PC-3 (cell line): Measurements from ENCODE around the gene TGFB3. TPM values are rescaled to one million over a fixed set of nuclear protein-coding genes. Genes with fewer than 3 reads are reported as not detected.

ENCODE experiments used
- ATAC-seq: fragments of 200-7000 bp; cut with Tn5 transposase; 2 replicates; pipeline ENCODE4 v1.9.1; 2020; ENCODE audit warnings: mild to moderate bottlenecking, moderate library complexity
- BruUV-seq: library from RNA; stranded (reverse); fragments of 400-500 nt; replicated peaks from 2 replicates; lab custom pipeline; 2021; lab: Mats Ljungman, UMichigan
- CTCF ChIA-PET: fragments of 300-600 bp; sonication (Branson Sonifier 250); formaldehyde crosslinking; loops from one replicate; lab custom pipeline; 2022; ENCODE audit warnings: antibody characterized with exemption; lab: Charles Lee
- POLR2A ChIA-PET: fragments of 300-600 bp; sonication (Branson Sonifier 250); formaldehyde crosslinking; loops from one replicate; lab custom pipeline; 2022; ENCODE audit warnings: antibody characterized with exemption; ENCODE audit not compliant: unreplicated experiment; lab: Charles Lee
- DNase-seq: peaks from one replicate; pipeline ENCODE4 v3.0.0-alpha.2; 2015
- H2AFZ ChIP-seq: fragments of 300-600 bp; sonication (generic); 2 replicates; pipeline ENCODE4 v1.6.0; 2016; ENCODE audit warnings: antibody characterized with exemption, low read length
- H3F3A ChIP-seq: fragments of 300-600 bp; sonication (generic); one replicate; pipeline ENCODE4 v1.6.0; 2017; ENCODE audit warnings: antibody characterized with exemption, low read length, control low read depth, mild to moderate bottlenecking; ENCODE audit not compliant: unreplicated experiment
- H3K27ac ChIP-seq: fragments of 300-600 bp; sonication (generic); 2 replicates; pipeline ENCODE4 v1.5.1; 2016; ENCODE audit warnings: mild to moderate bottlenecking, low read length
- H3K27me3 ChIP-seq: fragments of 300-600 bp; sonication (generic); 2 replicates; pipeline ENCODE4 v1.6.1; 2016; ENCODE audit warnings: low read length, mixed read lengths
- H3K36me3 ChIP-seq: fragments of 300-600 bp; sonication (generic); 2 replicates; pipeline ENCODE4 v1.6.1; 2016; ENCODE audit warnings: low read depth, mixed run types, low read length, mixed read lengths
- H3K4me1 ChIP-seq: fragments of 300-600 bp; sonication (generic); 2 replicates; pipeline ENCODE4 v1.5.1; 2016; ENCODE audit warnings: low read length; ENCODE audit not compliant: insufficient read depth
- H3K4me2 ChIP-seq: fragments of 300-600 bp; sonication (generic); 2 replicates; pipeline ENCODE4 v1.6.0; 2016; ENCODE audit warnings: low read length
- H3K4me3 ChIP-seq: fragments of 300-600 bp; sonication (generic); 2 replicates; pipeline ENCODE4 v1.5.1; 2016; ENCODE audit warnings: mild to moderate bottlenecking, low read length, mixed read lengths
- H3K79me2 ChIP-seq: fragments of 300-600 bp; sonication (generic); 2 replicates; pipeline ENCODE4 v1.6.1; 2017; ENCODE audit warnings: low read length, mixed read lengths
- H3K9ac ChIP-seq: fragments of 300-600 bp; sonication (generic); 2 replicates; pipeline ENCODE4 v1.6.0; 2016; ENCODE audit warnings: mild to moderate bottlenecking, low read length
- H3K9me2 ChIP-seq: fragments of 300-600 bp; sonication (generic); replicated peaks from 2 replicates; pipeline ENCODE4 v1.6.1; 2016; ENCODE audit warnings: mixed run types, low read length, mixed read lengths
- H3K9me3 ChIP-seq: fragments of 300-600 bp; sonication (generic); 2 replicates; pipeline ENCODE4 v1.6.1; 2016; ENCODE audit warnings: low read length, mixed read lengths
- H4K20me1 ChIP-seq: fragments of 300-600 bp; sonication (generic); 2 replicates; pipeline ENCODE4 v1.6.1; 2016; ENCODE audit warnings: low read length, mixed read lengths
- EZH2 ChIP-seq: fragments of 300-600 bp; sonication (generic); IDR thresholded peaks from one replicate; pipeline ENCODE4 v1.6.1; 2017; ENCODE audit warnings: antibody characterized with exemption, mild to moderate bottlenecking, low read length; ENCODE audit not compliant: unreplicated experiment
- EZH2phosphoT487 ChIP-seq: fragments of 300-600 bp; sonication (generic); IDR thresholded peaks from 2 replicates; pipeline ENCODE4 v1.6.1; 2018; ENCODE audit warnings: mild to moderate bottlenecking, antibody characterized with exemption, low read length, borderline replicate concordance
- intact Hi-C: fragments of 100-400 bp; cut with micrococcal nuclease; formaldehyde crosslinking; loops from 2 replicates; pipeline ENCODE4 v1.9.0; 2023
- total RNA-seq: library from RNA; depleted of rRNA; stranded (reverse); fragments of >200 nt; gene quantifications from 2 replicates; pipeline ENCODE4 v1.2.3, GENCODE V29; 2014
- TF ChIP-seq, protein P1 (sequence below): fragments of 300-600 bp; sonication (generic); conservative IDR thresholded peaks from 2 replicates; pipeline ENCODE4 v1.5.1; 2017; ENCODE audit warnings: antibody characterized with exemption, low read depth, mild to moderate bottlenecking, low read length

The TGFB3 gene
- total RNA-seq, 1 experiment from 2014 or later, result 10.2 TPM

DNA sequence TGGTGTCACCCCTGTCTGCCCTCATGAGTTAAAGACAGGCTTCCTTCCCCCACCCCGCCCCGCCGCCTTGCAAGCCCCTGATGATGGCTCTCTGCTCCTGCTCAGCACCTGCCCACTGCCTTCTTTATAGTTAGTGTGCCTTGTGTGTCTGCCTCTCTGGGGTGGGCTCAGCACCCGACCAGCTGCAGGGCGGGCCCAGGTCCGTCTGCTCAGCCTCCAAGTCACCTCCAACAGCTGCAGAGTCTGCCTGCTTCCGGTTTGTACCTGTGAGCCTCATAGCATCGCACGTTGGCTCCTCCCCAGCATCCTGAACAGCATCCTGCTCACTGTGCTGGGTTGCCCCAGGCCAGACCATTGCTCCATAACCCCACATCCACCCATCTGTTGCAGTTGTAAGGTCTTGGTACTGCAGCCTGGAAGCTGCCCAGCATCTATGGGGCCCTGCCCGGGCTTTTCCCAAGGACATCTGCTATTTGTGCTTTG, 3.5 kb downstream of the TGFB3 start:
- ATAC-seq (no peak), DNase-seq (no peak)
- intact Hi-C loops, result no loop called here
- no peak overlapping the region for H3K9ac ChIP-seq
- TF ChIP-seq EZH2phosphoT487, result no peak
- H3K9me2 ChIP-seq, result no peaks in the 10 kb centered on the region
- POLR2A ChIA-PET, result no interaction called here
- peaks cover 29% of the 10 kb centered on the region for H3K4me1 ChIP-seq
- no peaks in the 10 kb centered on the region for H3F3A ChIP-seq
- H2AFZ ChIP-seq, result no peak overlapping the region
- H3K4me3 ChIP-seq, result no peak overlapping the region
- peaks cover 17% of the 10 kb centered on the region; the same call in 1 of the 2 replicates for H3K79me2 ChIP-seq
- H4K20me1 ChIP-seq, result no peaks in the 10 kb centered on the region
- no TSS peak for BruUV-seq
- H3K36me3 ChIP-seq, result no peaks in the 10 kb centered on the region
- H3K27ac ChIP-seq, result no peak overlapping the region
- CTCF ChIA-PET, result interaction anchor here (0.6 to 3.1 kb wide), 4 partner anchors 173 to 940 kb away, joined by 3 to 26 read pairs (median 8); no protein-coding TSS in a partner anchor
- H3K27me3 ChIP-seq, result no peaks in the 10 kb centered on the region
- H3K4me2 ChIP-seq, result no peak overlapping the region
- H3K9me3 ChIP-seq, result no peaks in the 10 kb centered on the region

DNA sequence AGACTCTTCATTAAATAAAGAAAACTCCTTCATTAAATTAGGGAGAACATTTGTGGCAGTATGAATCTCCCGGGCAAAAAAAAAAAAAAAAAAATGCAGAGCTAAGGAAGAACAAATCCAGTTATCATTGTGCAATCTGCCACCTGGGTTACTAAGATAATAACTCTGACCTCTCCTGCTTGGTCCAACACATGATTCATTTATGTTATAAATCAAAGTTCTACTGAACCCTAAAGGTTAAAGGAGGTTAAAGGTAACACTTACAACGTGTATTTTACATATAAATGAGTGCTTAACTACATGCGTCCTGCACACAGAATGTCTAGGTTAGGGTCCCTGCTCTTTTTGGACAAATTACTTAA, 4.2 kb downstream of the TGFB3 start:
- Histone ChIP-seq H3K4me3 (no peak overlapping the region), H3K4me2 (no peak overlapping the region), H3F3A (no peaks in the 10 kb centered on the region), H2AFZ (no peak overlapping the region), H3K4me1 (peaks cover 26% of the 10 kb centered on the region), H4K20me1 (no peaks in the 10 kb centered on the region), H3K36me3 (no peaks in the 10 kb centered on the region), H3K27me3 (no peaks in the 10 kb centered on the region), H3K9me2 (no peaks in the 10 kb centered on the region), H3K27ac (no peak overlapping the region), H3K79me2 (peaks cover 17% of the 10 kb centered on the region; the same call in 1 of the 2 replicates), H3K9ac (no peak overlapping the region), H3K9me3 (no peaks in the 10 kb centered on the region)
- ChIA-PET POLR2A (interaction anchor here (0.6 kb wide), 2 partner anchors 32 to 146 kb away, joined by 3 to 4 read pairs; no protein-coding TSS in a partner anchor), CTCF (interaction anchor here (0.6 to 1.4 kb wide), 3 partner anchors 71 to 266 kb away, joined by 3 to 12 read pairs (median 4); no protein-coding TSS in a partner anchor)
- BruUV-seq, result no TSS peak
- DNase-seq (no peak), ATAC-seq (no peak)
- TF ChIP-seq EZH2 (no peak), EZH2phosphoT487 (no peak)
- TF ChIP-seq, protein P1, sequence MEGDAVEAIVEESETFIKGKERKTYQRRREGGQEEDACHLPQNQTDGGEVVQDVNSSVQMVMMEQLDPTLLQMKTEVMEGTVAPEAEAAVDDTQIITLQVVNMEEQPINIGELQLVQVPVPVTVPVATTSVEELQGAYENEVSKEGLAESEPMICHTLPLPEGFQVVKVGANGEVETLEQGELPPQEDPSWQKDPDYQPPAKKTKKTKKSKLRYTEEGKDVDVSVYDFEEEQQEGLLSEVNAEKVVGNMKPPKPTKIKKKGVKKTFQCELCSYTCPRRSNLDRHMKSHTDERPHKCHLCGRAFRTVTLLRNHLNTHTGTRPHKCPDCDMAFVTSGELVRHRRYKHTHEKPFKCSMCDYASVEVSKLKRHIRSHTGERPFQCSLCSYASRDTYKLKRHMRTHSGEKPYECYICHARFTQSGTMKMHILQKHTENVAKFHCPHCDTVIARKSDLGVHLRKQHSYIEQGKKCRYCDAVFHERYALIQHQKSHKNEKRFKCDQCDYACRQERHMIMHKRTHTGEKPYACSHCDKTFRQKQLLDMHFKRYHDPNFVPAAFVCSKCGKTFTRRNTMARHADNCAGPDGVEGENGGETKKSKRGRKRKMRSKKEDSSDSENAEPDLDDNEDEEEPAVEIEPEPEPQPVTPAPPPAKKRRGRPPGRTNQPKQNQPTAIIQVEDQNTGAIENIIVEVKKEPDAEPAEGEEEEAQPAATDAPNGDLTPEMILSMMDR, result no peak
- intact Hi-C loops, result no loop called here

DNA sequence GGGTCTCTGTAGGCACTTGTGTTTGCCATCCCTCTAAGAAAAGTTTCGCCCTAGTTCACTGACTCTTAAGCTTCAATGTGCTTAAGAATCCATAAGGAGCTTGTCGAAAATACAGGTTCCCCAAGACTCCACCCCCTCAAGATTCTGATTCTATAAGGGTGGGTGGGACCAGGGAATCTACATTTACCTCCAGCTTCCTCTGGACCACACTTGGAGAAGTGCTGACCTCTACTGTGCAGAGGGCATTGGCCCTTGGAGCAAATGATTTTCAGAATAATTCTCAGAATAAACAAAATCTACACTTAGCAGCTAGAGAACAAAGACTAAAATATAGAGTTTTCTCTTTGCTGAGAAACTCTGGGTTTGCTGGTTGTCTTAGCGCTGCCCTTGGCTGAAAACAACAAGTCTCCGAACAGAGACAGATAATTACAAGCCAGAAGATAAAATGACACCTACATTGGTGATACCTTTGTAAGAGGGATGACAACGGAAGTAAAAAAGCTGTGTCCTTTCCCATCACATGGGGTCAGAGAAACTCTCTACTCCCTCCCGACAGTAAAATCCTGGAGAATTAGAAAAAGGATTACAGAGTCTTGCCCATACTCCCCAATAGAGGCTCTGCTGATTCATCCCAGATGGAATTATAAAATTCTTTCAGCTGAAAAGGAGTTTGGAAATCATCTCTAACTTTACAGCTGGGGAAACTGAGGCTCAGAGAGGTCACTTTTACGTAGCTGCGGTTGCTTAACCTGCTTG, 4.8 kb downstream of the TGFB3 start:
- Histone ChIP-seq H3K27ac (no peak overlapping the region), H3K9ac (no peak overlapping the region), H3K36me3 (no peaks in the 10 kb centered on the region), H3F3A (no peaks in the 10 kb centered on the region), H4K20me1 (no peaks in the 10 kb centered on the region), H3K79me2 (peaks cover 17% of the 10 kb centered on the region; the same call in 1 of the 2 replicates), H3K4me1 (peaks cover 26% of the 10 kb centered on the region), H3K4me2 (no peak overlapping the region), H2AFZ (no peak overlapping the region), H3K9me2 (no peaks in the 10 kb centered on the region), H3K27me3 (no peaks in the 10 kb centered on the region), H3K4me3 (no peak overlapping the region), H3K9me3 (no peaks in the 10 kb centered on the region)
- DNase-seq (no peak), ATAC-seq (no peak)
- BruUV-seq, result no TSS peak
- POLR2A ChIA-PET, result interaction anchor here (0.6 kb wide), 2 partner anchors 31 to 146 kb away, joined by 3 to 4 read pairs; no protein-coding TSS in a partner anchor
- intact Hi-C loops, result no loop called here
- CTCF ChIA-PET, result interaction anchor here (0.6 to 1.7 kb wide), 4 partner anchors 71 to 266 kb away, joined by 3 to 12 read pairs (median 6); no protein-coding TSS in a partner anchor
- TF ChIP-seq, protein P1, result no peak
- no peak for TF ChIP-seq EZH2
- TF ChIP-seq EZH2phosphoT487, result no peak
